Mesenchymal stem cell (in vitro differentiated cells and primary cell): ENCODE measurements around the gene TIMM9.

ENCODE experiments used
- DNase-seq: peaks from one replicate; pipeline ENCODE4 v3.0.0-alpha.2; 2013
- H2AFZ ChIP-seq: one replicate; pipeline ENCODE4 v1.6.1; 2013; ENCODE audit warnings: low read depth, mild to moderate bottlenecking, control low read depth, inconsistent platforms, low read length, moderate library complexity
- H2AK5ac ChIP-seq: 2 replicates; pipeline ENCODE4 v1.6.1; 2013; ENCODE audit warnings: low read length, moderate library complexity, mild to moderate bottlenecking, inconsistent platforms; ENCODE audit not compliant: severe bottlenecking
- H2BK120ac ChIP-seq: one replicate; pipeline ENCODE4 v1.6.1; 2013; ENCODE audit warnings: low read depth, mild to moderate bottlenecking, inconsistent platforms, low read length, moderate library complexity
- H2BK12ac ChIP-seq, 2 experiments: one replicate each; pipeline ENCODE4 v1.6.1; 2013; ENCODE audit warnings: inconsistent platforms in 2 of 2, low read length in 2 of 2, mild to moderate bottlenecking in 2 of 2, moderate library complexity in 2 of 2, control low read depth in 1 of 2
- H2BK15ac ChIP-seq: one replicate; pipeline ENCODE4 v1.6.1; 2013; ENCODE audit warnings: mild to moderate bottlenecking, low read depth, inconsistent platforms; ENCODE audit not compliant: poor library complexity, severe bottlenecking
- H2BK5ac ChIP-seq: 2 replicates; pipeline ENCODE4 v1.6.1; 2013; ENCODE audit warnings: low read depth, mild to moderate bottlenecking, low read length, control low read depth, inconsistent platforms; ENCODE audit not compliant: poor library complexity, severe bottlenecking
- H3K14ac ChIP-seq, 2 experiments: one replicate each; pipeline ENCODE4 v1.6.1; 2013; ENCODE audit warnings: inconsistent platforms in 2 of 2, low read length in 2 of 2, control low read depth in 1 of 2, mild to moderate bottlenecking in 1 of 2, moderate library complexity in 1 of 2
- H3K18ac ChIP-seq, 2 experiments: one replicate each; pipeline ENCODE4 v1.6.1; 2013; ENCODE audit warnings: inconsistent platforms in 2 of 2, low read length in 2 of 2, control low read depth in 1 of 2, low read depth in 1 of 2, mild to moderate bottlenecking in 1 of 2
- H3K23ac ChIP-seq, 2 experiments: one replicate each; pipeline ENCODE4 v1.6.1; 2013; ENCODE audit warnings: inconsistent platforms in 2 of 2, low read length in 2 of 2, mild to moderate bottlenecking in 2 of 2, moderate library complexity in 2 of 2, control low read depth in 1 of 2
- H3K27ac ChIP-seq: 2 replicates; pipeline ENCODE4 v1.5.1; 2013; ENCODE audit warnings: mild to moderate bottlenecking, moderate library complexity, low read length, control low read depth, inconsistent platforms; ENCODE audit not compliant: poor library complexity, severe bottlenecking
- H3K27me3 ChIP-seq, 2 experiments: 2 replicates each; pipeline versions ENCODE4 v1.6.1 to v1.7.0; 2013; ENCODE audit warnings: low read length in 2 of 2, mild to moderate bottlenecking in 2 of 2, moderate library complexity in 2 of 2, control low read depth in 1 of 2, inconsistent platforms in 1 of 2; ENCODE audit not compliant: control insufficient read depth in 1 of 2, insufficient read depth in 1 of 2
- H3K36me3 ChIP-seq, 2 experiments: 2 replicates each; pipeline versions ENCODE4 v1.6.1 to v1.7.0; 2013; ENCODE audit warnings: low read length in 2 of 2, control low read depth in 1 of 2, inconsistent platforms in 1 of 2, low read depth in 1 of 2, mild to moderate bottlenecking in 1 of 2; ENCODE audit not compliant: insufficient read depth in 2 of 2, control insufficient read depth in 1 of 2
- H3K4ac ChIP-seq, 2 experiments: one replicate each; pipeline ENCODE4 v1.6.1; 2013; ENCODE audit warnings: inconsistent platforms in 2 of 2, low read length in 2 of 2, mild to moderate bottlenecking in 2 of 2, moderate library complexity in 2 of 2, control low read depth in 1 of 2, low read depth in 1 of 2
- H3K4me1 ChIP-seq: 2 replicates; pipeline ENCODE4 v1.6.1; 2013; ENCODE audit warnings: low read depth, low read length, control low read depth; ENCODE audit not compliant: control insufficient read depth, insufficient read depth
- H3K4me2 ChIP-seq: 2 replicates; pipeline ENCODE4 v1.6.1; 2013; ENCODE audit warnings: low read length, mild to moderate bottlenecking, inconsistent platforms; ENCODE audit not compliant: poor library complexity, severe bottlenecking
- H3K4me3 ChIP-seq, 2 experiments: 2 replicates each; pipeline versions ENCODE4 v1.5.1 to v1.7.0; 2013; ENCODE audit warnings: low read length in 2 of 2, mild to moderate bottlenecking in 2 of 2, control low read depth in 1 of 2, low read depth in 1 of 2; ENCODE audit not compliant: insufficient read depth in 1 of 2
- H3K79me1 ChIP-seq: replicated peaks from 2 replicates; pipeline ENCODE4 v1.6.1; 2013; ENCODE audit warnings: mild to moderate bottlenecking, control low read depth, low read length, inconsistent platforms; ENCODE audit not compliant: poor library complexity, severe bottlenecking
- H3K9ac ChIP-seq: 2 replicates; pipeline ENCODE4 v1.7.0; 2013; ENCODE audit warnings: mild to moderate bottlenecking, low read length, moderate library complexity
- H3K9me3 ChIP-seq: 2 replicates; pipeline ENCODE4 v1.7.0; 2013; ENCODE audit warnings: mild to moderate bottlenecking, low read length; ENCODE audit not compliant: control insufficient read depth
- H4K8ac ChIP-seq: one replicate; pipeline ENCODE4 v1.6.1; 2013; ENCODE audit warnings: inconsistent platforms, mild to moderate bottlenecking, low read length, moderate library complexity
- H4K91ac ChIP-seq: one replicate; pipeline ENCODE4 v1.6.1; 2013; ENCODE audit warnings: mild to moderate bottlenecking, low read length, inconsistent platforms
- WGBS: methylation state at CpG from one replicate; pipeline ENCODE4 v1.1.7; 2013; ENCODE audit warnings: mixed read lengths; 5-methylcytosine and 5-hydroxymethylcytosine counted together

The TIMM9 gene

DNA sequence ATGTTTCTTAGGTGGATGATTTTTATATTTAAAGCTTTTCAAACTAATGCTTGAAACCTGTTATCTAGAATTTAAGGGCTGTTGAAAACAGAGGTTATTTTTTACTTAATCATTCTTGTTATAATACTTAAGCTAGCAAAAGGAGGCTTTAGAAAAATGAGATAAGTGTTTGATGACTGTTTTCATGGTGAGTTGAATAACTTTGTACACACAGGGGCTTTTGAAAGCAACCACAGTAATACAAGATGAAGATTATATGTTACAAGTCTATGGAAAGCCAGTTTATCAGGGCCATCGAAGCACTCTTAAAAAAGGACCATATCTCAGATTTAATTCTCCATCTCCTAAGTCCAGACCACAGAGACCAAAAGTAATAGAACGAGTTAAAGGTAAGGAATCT, 33.4 kb upstream of the TIMM9 start:
- H2BK120ac ChIP-seq: no peak overlapping the region
- peaks cover 2% of the 10 kb centered on the region for H3K4me1 ChIP-seq
- H3K9ac ChIP-seq: no peak overlapping the region
- no peak for DNase-seq
- WGBS: no CpG with 5 or more reads among the region's 2 CpGs
- no peak overlapping the region for H3K4me3 ChIP-seq
- no peak overlapping the region for H3K23ac ChIP-seq
- no peak overlapping the region for H3K14ac ChIP-seq
- no peak overlapping the region for H3K18ac ChIP-seq
- no peak overlapping the region for H2AFZ ChIP-seq
- H3K36me3 ChIP-seq: peaks cover 0 to 78% of the 10 kb centered on the region in 2 experiments
- no peak overlapping the region for H3K4me2 ChIP-seq
- no peak overlapping the region for H2BK5ac ChIP-seq
- no peak overlapping the region for H2AK5ac ChIP-seq
- no peak overlapping the region for H4K91ac ChIP-seq
- H3K4ac ChIP-seq: no peak overlapping the region
- no peaks in the 10 kb centered on the region for H3K27me3 ChIP-seq
- peaks cover 6% of the 10 kb centered on the region for H3K79me1 ChIP-seq
- H2BK12ac ChIP-seq: no peak overlapping the region
- H4K8ac ChIP-seq: no peak overlapping the region
- H3K27ac ChIP-seq: no peak overlapping the region
- H3K9me3 ChIP-seq: no peaks in the 10 kb centered on the region
- H2BK15ac ChIP-seq: no peak overlapping the region

DNA sequence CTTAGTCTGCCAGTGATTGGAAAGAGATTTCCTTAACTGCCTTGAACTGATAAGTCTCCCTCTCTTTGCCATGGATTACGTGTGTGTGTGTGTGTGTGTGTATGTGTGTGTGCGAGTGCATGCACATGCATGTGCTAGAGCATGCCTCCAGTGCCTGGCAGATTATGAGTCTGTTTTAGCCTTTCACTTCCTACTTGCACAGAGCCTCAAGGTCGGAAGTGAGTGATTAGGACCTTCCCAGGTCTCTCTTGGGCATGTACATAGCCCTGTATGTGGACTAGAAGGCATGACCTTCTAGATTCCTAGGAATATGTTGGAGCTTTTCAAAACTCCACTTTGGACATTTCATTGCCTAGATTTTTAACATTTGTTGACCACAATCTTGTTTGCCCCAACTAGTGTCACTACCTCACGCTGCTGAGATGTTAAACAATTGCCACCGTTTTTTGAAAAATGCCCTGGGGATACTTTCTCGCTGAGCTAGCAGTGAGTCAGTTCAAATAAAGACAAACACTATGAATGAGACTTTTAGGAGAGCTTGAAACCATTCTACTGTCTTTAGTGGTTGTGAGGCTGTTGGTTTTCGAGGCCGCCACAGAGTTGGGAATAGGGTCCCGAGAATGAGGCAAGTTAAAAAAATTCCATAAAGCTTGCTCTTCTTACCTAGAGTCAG, 28.4 kb upstream of the TIMM9 start:
- H3K14ac ChIP-seq: peak overlapping the region in 1 of 2 experiments; percentile 75
- H3K79me1 ChIP-seq: peaks cover 2% of the 10 kb centered on the region
- H3K4ac ChIP-seq: no peak overlapping the region
- peak overlapping the region in 1 of 2 experiments; percentile 30 for H3K18ac ChIP-seq
- no peak overlapping the region for H3K9ac ChIP-seq
- H3K27ac ChIP-seq: peak overlapping the region; percentile 18
- H4K8ac ChIP-seq: no peak overlapping the region
- H3K9me3 ChIP-seq: no peaks in the 10 kb centered on the region
- peak; percentile 38 for DNase-seq
- no peak overlapping the region for H2AK5ac ChIP-seq
- no peak overlapping the region for H3K4me3 ChIP-seq
- no peak overlapping the region for H4K91ac ChIP-seq
- H3K4me1 ChIP-seq: peaks cover 2% of the 10 kb centered on the region
- no peak overlapping the region for H2AFZ ChIP-seq
- no peak overlapping the region for H2BK12ac ChIP-seq
- peaks cover 0 to 75% of the 10 kb centered on the region in 2 experiments for H3K36me3 ChIP-seq
- no peak overlapping the region for H2BK5ac ChIP-seq
- WGBS: 92% methylated on average over 6 of the region's 9 CpGs
- no peak overlapping the region for H3K4me2 ChIP-seq
- no peak overlapping the region for H2BK120ac ChIP-seq
- no peaks in the 10 kb centered on the region for H3K27me3 ChIP-seq
- H2BK15ac ChIP-seq: no peak overlapping the region
- H3K23ac ChIP-seq: peak overlapping the region in 1 of 2 experiments; percentile 40

DNA sequence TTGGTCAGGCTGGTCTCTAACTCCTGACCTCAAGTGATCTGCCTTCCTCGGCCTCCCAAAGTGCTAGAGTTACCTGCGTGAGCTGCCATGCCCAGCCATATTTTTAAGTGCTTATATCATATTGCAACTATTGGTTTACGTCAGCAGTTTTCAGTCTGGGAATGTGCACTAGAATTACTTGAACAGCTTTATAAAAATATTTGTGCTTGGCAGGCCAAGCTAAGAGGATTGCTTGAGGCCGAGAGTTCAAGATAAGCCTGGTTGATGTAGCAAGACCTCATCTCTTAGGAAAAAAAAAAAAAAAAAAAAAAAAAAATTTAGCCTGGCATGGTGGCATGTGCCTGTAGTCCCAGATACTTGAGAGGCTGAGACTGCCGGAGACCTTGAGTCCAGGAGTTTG, 17.3 kb upstream of the TIMM9 start:
- Histone ChIP-seq H3K27ac (no peak overlapping the region), H4K8ac (no peak overlapping the region), H3K9me3 (no peaks in the 10 kb centered on the region), H3K79me1 (no peaks in the 10 kb centered on the region), H3K4me2 (no peak overlapping the region), H3K14ac (no peak overlapping the region), H2BK12ac (no peak overlapping the region), H3K4me3 (no peak overlapping the region), H3K27me3 (no peaks in the 10 kb centered on the region), H3K4ac (no peak overlapping the region), H3K36me3 (peaks cover 8 to 68% of the 10 kb centered on the region in 2 experiments), H4K91ac (no peak overlapping the region), H3K4me1 (no peaks in the 10 kb centered on the region), H3K9ac (no peak overlapping the region), H2AK5ac (no peak overlapping the region), H2AFZ (no peak overlapping the region), H2BK120ac (no peak overlapping the region), H2BK5ac (no peak overlapping the region), H3K18ac (no peak overlapping the region), H2BK15ac (no peak overlapping the region), H3K23ac (no peak overlapping the region)
- 98% methylated on average over 5 of the region's 5 CpGs for WGBS
- no peak for DNase-seq

DNA sequence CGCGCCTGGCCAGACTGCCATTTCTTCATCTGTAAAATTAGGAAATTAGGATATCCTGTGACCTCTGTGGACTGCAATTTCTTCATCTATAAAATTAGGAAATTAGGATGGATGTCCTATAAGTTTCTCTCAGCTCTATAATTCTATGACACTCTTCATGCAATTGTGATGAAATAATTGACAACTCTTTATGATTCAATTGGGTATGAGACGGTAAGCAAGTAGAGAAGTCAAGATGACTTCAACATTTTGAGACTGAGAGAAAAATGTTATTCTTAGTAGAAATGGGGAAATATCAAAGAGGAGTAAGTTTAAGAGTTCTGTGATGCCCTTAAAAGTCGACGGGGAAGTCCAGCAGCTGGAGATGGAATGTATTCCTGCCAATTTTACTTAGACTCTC, 12.1 kb upstream of the TIMM9 start:
- Histone ChIP-seq H2AFZ (no peak overlapping the region), H2AK5ac (no peak overlapping the region), H3K23ac (no peak overlapping the region), H3K36me3 (peaks cover 9 to 68% of the 10 kb centered on the region in 2 experiments), H2BK15ac (no peak overlapping the region), H4K8ac (no peak overlapping the region), H3K14ac (no peak overlapping the region), H3K79me1 (no peaks in the 10 kb centered on the region), H3K4me2 (no peak overlapping the region), H2BK12ac (no peak overlapping the region), H3K27me3 (no peaks in the 10 kb centered on the region), H3K4ac (no peak overlapping the region), H3K4me3 (no peak overlapping the region), H3K27ac (no peak overlapping the region), H2BK5ac (no peak overlapping the region), H2BK120ac (no peak overlapping the region), H3K9ac (no peak overlapping the region), H3K9me3 (no peaks in the 10 kb centered on the region), H4K91ac (no peak overlapping the region), H3K18ac (no peak overlapping the region), H3K4me1 (no peaks in the 10 kb centered on the region)
- DNase-seq: no peak
- over 99% methylated on average over 3 of the region's 5 CpGs for WGBS
